DMS153 (cell line): Measurements from ENCODE around the gene EIF2B5.
A peak's percentile ranks its signal among the peaks of the same experiment; 100 is the strongest.
"Not testable (repeated sequence)": the region's sequence is repeated elsewhere in the genome, so short reads cannot be mapped to it uniquely, and the experiment has no call there.

Experiments used
- DNase-seq: peaks from one replicate; lab custom pipeline; 2025; lab: John Stamatoyannopoulos, UW

The EIF2B5 gene

DNA sequence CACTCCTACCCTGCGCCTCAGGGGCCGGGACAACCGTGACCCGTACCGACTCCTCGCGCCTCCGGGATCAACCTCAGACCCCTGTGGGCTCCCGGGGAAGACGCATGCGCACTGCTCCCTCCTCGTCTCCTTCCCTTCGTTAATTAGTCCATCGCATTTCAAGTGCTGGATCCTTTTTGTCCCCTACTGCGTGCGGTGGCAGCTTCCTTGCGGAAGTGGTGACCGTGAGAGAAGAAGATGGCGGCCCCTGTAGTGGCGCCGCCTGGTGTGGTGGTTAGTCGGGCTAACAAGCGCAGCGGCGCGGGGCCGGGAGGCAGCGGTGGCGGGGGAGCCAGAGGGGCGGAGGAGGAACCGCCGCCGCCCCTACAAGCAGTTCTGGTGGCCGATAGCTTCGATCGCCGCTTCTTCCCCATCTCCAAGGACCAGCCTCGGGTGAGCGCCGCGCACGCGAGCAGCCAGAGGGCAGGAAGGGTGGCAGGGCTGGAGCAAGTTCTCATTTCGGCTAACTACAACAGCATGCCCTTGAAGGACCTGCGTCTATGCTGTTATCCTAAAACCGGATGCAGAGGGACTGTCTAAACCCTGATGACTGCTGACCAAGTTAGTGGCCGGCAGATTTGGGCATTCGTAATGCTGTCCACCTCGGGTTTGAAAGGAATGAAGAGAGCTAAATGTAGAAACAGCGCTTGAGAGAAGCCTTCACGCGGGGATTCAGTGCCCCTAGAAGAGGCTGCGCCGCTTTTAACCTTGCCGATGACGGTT lies at the start of gene EIF2B5:
EIF2B5 (plus strand) TSS at position 210 of the 762 bp plus-strand sequence; CDS start at position 238, 28 bp downstream.
- peak; percentile 92 for DNase-seq

DNA sequence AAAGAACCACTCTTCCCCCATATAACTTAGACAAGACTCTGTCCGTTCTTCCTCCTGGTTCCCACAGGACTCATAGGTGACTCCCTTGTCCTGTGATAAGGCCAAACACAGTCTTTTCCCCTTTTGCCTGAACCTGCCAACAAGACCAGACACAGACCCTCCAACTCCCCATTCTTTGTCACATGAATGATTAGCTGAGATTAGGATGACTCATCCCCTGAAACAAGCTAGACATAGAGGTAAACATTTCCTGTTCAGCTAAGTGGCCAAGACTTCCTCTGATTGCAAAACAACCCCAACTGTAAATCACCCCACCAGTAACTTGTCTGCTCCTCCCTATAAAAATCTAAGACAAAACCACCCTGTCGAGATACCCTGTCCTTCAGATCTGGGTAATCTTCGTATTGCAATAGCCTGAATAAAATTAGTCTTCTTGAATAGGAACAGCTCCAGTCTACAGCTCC lies 49.7 kb upstream of the EIF2B5 start:
- DNase-seq, result peak; percentile 15

DNA sequence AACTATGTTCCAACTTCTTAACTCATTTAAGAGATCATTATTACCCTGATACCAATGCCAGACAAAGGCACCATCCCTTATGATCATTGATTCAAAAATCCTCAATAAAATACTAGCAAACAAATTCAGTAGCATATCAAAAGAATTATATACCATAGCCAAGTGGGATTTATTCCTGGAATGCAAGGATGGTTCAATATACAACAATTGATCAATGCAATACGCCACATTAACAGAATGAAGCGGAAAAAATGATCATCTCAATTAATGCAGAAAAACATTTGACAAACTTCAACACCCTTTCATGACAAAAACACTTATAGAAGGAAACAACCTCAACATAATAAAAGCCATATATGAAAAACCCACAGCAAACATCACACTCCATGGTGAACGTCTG lies 43.0 kb upstream of the EIF2B5 start:
- no peak for DNase-seq

DNA sequence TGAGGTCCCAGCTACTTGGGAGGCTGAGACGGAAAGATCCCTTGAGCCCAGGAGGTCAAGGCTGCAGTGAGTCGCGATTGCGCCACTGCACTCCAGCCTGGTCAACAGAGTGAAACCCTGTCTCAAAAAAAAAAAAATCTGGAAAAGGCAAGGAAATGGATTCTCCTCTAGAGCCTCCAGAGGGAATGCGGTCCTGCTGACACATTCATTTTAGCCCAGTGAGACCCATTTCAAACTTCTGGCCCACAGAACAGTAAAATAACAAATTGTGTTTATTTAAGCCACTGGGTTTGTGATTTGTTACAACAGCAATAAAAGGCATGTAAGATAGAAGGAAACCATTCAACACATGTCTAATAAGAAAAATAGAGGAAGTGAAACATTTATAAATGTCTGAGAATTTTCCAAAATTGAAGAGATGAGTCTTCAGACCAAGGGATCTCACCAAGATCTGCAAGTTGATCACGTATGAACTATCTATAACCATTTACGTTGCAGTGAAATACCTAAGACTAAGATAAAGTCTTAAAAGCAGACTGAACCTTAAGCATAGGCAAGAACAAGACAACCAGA lies 38.3 kb upstream of the EIF2B5 start, which contains the start of gene HTR3E:
HTR3E (plus strand) TSS at position 254 of the 573 bp plus-strand sequence. CDS start 466 bp downstream, outside the sequence.
- no peak for DNase-seq

DNA sequence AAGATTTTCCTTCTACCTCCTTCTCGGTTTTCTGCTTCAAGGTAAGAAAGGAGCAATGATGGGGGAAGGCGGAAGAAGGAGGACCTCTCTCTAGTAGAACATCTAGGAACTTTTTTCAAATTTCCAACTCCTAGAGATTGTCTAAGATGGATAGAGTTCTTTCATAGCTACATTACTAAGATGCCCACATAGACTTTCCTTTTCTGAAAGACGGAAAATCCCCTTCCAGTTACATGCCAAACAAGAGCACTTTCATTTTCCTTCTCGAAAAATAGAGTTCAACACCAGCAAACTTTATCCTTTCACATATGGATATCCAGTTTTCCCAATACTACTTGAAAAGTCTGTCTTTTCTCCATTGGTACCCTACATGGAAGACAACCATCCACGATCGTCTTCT lies 37.6 kb upstream of the EIF2B5 start:
- no peak for DNase-seq

DNA sequence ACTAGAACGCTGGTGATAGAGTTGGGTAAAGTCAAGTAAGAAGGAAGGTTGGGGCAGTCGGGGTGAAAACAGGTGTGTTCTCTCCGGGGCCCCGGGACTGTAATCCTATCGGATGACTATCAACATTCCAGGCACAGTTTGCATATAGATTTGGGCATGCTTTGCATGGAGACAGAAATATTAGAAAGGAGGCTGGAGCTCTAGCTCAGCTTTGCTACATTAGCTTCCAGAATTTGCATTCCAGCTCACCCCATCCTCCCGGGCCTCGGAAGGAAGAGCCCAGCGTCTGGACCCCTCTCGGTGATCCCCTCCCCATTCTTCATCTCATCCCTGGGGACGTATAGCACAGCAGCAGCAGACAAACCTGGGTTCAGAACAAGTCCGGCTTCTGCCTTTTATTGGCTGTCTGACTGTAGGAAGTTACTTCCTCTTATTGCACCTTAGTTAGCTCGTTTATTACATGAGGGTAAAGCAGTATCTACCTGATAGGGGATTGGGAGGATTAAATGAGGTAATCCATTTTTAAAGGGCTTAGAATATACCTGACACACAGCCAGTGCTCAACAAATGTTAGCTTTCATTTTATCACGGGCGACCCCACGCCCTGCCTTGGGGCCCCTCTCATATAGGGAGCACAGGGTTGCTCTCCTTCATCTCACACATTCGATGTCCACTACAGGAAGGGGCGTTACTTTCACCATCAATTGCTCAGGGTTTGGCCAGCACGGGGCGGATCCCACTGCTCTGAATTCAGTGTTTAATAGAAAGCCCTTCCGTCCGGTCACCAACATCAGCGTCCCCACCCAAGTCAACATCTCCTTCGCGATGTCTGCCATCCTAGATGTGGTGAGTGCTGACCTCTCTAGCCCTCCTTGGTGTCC lies 35.1 kb upstream of the EIF2B5 start:
- DNase-seq, result no peak

DNA sequence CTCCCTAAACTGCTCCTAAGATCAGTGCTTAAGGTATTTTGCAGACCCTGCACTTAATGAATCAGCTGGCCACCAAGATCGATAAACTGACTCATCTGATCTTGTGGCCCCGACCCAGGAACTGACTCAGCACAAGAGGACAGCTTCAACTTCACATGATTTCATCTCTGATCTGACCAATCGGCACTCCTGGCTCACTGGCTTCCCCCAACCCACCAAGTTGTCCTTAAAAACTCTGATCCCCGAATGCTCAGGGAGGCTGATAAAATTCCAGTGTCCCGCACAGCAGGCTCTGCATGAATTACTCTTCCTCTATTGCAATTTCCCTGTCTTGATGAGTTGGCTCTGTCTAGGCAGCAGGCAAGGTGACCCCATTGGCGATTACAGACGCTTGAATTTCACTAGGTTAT lies 24.8 kb upstream of the EIF2B5 start:
- no peak for DNase-seq

DNA sequence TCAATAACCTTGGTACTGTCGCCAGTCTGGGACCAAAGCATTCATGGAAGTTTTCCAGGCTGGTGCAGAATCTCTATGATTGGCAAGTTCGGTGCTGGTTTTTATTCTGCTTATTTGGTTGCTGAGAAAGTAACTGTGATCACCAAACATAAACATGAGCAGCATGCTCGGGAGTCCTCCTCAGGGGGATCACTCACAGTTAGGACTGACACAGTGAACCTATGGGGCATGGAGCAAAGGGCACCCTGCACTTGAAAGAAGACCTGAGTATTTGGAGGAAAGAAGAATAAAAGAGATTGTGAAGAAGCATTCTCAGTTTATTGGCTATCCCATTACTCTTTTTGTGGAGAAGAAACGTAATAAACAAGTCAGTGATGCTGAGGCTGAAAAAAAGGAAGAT lies 19.1 kb upstream of the EIF2B5 start:
- DNase-seq, result no peak

DNA sequence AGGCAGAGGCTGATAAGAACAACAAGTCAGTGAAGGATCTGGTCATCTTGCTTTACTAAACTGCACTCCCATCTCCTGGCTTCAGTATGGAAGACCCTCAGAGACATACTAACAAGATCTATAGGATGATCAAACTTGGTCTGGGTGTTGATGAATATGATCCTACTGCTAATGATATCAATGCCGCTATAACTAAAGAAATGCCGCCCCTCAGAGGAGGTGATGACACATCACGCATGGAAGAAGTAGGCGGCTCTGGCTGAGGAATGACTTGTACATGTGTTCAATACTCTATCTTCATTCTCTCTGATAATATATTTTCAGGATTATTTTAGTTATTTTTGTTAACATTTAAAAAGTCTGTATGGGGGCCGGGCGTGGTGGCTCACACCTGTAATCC lies 17.5 kb upstream of the EIF2B5 start:
- no peak for DNase-seq

DNA sequence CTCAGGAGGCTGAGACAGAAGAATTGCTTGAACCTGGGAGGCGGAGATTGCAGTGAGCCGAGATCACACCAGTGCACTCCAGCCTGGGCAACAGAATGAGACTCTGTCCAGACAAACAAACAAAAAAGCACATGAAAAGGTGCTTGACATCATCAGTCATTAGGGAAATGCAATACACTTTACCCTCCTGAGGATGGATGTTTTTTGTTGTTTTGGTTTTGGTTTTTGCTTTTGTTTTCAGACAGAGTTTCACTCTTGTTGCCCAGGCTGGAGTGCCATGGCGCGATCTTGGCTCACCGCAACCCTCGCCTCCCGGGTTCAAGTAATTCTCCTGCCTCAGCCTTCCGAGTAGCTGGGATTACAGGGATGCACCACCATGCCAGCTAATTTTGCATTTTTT lies 14.1 kb upstream of the EIF2B5 start:
- not testable (repeated sequence) for DNase-seq

DNA sequence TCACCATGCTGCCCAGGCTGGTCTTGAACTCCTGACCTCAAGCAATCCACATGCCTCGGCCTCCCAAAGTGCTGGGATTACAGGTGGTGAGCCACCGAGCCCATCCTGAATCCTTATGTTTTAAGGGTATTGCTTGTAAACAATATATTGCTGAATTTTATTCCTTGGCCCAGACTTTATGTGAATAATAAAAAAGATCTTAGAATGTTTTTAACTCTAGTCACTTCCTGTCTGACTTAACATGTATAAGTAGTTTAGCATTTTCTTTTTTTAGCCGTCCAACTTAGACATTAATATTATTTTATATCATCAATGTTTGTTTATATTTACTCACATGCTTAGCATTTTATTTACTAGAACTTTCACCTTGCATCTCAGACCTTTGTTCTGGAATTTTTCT lies 9.2 kb upstream of the EIF2B5 start:
- DNase-seq, result no peak

DNA sequence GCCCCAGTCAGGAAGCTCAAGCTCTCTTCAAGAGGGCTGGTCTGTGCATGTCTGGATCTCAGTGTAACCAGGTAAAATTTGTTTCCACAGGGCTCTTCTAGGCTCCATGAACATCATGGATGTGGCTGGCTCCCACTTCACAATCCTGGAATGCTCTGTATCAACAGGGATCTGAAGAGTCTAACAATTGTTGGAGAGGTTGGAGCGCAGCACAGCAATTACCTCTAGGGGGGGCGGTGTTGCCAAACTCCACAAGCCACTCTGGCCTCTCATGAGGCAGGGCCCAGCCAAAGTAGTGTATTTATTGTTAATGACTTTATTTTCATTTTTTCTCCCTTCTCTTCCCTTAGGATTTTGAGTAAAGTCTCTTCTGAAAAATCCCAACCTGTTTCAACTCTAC lies 6.1 kb upstream of the EIF2B5 start:
- DNase-seq, result peak; percentile 6

DNA sequence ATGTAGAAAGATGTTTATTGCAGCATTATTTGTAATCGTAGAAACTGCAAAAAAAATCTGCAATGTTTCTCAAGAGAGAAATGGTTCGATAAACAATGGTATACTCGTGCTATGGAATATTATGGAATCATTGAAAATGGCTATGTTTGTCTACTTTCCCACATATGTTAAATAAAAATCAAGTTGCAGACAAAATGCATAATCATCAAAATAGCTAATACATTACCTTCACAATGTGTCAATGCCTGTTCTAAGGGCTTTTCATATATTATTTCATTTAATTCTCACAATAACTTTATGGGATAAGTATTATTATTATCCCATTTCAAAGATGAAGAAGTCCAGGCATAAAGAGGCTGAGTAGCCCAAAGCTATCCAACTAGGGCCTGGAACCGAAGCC lies 2.2 kb upstream of the EIF2B5 start:
- no peak for DNase-seq

DNA sequence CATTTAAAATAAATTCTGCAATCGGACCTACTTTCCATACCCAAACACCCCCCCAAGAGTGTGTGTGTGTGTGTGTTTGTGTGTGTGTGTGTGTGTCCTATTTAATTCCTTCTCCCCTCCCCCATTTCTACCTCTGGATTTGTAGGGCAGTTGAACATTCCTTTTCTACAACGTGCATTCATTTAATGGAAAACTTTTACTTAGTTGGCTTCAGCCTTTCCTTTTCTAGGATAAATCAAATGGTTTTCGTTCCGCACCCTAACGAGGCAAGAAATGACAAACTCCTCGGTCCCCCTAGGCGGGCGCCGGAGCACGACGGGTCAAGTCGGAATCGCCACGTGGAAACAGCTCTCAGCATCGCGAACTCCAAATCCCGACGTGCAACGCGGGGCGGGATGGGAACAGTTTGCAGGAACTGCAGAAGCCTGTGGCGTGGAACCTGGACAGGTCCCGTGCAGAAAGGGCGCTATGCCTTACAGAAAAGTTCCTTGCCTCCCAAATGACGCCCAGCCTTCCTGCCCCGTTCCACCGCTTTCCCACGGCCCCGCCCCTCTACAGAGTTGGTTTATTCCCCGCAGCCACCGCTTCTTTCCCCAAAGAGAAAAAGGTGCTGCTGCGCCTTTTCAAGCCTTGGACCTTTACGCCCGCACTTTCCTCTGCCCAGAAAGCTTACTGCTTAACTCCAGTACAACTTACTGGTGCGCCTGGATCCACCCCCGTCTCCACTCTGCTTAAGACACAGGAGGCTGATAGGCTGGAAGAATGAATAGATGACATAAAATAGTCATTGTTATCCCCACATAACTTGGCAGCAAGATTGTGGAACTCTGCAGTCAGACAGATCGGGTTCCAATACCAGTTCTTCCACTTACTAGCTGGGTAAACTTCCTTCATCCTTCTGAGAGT lies 1.1 kb upstream of the EIF2B5 start:
- peak; percentile 65 for DNase-seq

DNA sequence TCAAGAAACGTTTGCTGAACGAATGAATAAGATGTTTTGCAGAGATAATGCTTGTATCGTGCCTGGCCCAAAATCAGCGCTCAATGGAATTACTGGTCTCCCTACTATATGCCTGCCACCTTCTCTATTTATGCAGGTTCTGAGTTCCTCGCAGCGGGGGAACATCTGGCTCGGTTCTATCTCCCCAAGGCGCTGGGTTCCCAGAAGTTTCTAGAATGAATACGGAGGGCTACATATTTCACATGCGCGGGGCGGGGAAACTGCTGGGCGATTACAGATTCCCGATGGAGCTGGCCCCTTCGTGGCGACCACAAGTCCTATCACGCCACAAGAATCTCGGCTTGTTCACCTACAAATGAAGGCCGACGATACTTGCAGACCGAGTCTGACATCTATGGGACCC lies 411 bp upstream of the EIF2B5 start:
- no peak for DNase-seq

DNA sequence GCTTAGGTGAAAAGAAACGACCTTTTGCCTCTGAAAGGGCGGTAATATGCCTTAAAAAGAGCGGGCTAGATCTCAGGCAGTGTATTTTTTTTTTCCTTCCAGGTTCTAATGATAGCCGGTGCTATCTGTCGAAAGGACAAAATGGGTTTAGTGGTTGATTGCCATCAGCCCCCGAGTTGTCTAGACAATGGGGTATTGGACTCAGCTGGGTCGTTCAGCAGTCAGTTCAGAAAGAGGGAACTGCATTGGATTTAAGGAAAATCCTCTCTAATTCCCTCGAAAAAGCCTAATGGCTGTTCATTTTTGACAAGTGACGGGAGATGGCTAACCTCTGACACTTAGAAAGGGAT lies 728 bp downstream of the EIF2B5 start:
- DNase-seq, result no peak

DNA sequence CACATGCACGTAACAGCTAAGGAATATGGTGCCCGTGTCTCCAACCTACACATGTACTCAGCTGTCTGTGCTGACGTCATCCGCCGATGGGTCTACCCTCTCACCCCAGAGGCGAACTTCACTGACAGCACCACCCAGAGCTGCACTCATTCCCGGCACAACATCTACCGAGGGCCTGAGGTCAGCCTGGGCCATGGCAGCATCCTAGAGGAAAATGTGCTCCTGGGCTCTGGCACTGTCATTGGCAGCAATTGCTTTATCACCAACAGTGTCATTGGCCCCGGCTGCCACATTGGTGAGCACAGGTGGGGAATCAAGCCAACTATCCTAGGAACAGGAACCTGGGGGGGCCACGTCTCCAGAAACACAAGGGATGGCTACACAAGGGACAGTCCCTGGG lies 5.3 kb downstream of the EIF2B5 start:
- DNase-seq, result no peak

DNA sequence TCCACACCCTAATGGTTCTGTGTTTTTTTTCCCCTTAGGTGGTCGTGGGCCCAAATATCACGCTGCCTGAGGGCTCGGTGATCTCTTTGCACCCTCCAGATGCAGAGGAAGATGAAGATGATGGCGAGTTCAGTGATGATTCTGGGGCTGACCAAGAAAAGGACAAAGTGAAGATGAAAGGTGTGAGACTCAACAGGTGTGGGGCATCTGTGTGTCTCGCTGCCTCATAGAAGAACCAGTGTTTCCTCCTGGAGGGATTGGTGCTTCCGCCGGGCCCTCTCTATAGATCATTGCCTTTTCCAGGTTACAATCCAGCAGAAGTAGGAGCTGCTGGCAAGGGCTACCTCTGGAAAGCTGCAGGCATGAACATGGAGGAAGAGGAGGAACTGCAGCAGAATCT lies 7.0 kb downstream of the EIF2B5 start:
- DNase-seq, result no peak

DNA sequence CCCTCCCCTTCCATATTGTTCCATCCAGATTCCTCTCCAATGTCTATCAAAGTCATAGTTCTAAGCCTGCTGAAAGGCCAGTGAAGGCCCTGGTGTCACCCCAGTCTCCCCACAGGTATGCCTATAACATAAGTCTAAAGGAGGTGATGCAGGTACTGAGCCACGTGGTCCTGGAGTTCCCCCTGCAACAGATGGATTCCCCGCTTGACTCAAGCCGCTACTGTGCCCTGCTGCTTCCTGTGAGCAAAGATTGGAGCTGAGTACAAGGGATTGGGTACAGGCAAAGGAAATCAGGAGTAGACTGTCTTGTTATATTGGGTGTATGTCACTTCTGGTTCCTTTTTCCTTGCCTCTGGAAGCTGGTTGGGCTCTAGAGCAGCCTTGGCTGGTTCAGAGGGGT lies 8.2 kb downstream of the EIF2B5 start:
- no peak for DNase-seq

DNA sequence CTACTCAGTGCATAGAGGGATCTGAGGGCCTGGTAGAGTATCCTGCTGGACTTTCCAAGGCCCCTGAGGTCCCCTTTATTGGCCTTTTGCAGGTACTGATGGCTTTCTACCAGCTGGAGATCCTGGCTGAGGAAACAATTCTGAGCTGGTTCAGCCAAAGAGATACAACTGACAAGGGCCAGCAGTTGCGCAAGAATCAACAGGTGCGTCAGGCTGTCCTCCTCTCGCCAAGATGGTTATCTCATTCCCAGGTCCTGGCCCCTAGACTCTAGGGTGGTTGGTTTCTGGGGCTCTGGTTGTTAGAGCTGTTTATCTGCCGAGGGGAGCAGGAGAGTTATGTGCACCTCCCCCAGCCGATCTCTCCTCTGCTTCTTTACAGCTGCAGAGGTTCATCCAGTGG lies 9.3 kb downstream of the EIF2B5 start:
- DNase-seq, result no peak

DNA sequence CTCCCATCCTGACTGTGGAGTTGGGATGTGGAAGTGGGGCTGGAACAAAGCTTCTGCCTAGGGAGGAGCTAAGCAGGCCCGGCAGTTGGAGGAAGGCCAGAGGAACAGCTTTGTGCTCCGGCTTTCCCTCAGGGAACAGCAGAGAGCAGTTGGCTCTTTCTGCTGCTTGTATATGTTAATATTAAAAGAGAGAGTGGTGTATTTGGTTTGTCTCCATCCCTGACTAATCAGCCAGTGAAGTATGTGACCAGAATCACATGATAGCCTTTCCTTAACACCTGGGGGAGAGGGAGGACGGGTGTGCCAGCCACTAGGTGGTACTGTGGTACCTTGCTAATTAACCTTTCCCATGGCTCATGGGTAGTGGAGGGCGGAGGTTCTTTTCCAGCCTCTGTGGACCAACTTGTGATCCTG lies 10.0 kb downstream of the EIF2B5 start:
- peak; percentile 56 for DNase-seq
